Measurements from ENCODE around the gene TMEM207.
A peak's percentile ranks its signal among the peaks of the same experiment; 100 is the strongest.

TMEM207 gene

GRCh38 chr3:190449801-190450200, at the start of gene TMEM207:
TMEM207 (minus strand) TSS chr3:190449901; CDS start chr3:190449809, 92 bp downstream.
- no peak for TF ChIP-seq CTCF (conservative IDR thresholded peaks at IDR 0.05; ENCODE audit: low read depth, low read length)
- DNase-seq (ENCODE audit: low read depth), result no peak
- H3K4me3 ChIP-seq (ENCODE audit: low read depth, low read length), result no peak within 1 kb of the TSS

- DNase-seq (ENCODE audit: low read depth), result no peak
- H3K4me3 ChIP-seq (ENCODE audit: low read depth, low read length), result no peak overlapping the region
- TF ChIP-seq CTCF (conservative IDR thresholded peaks at IDR 0.05; ENCODE audit: low read depth, low read length), result no peak
Measured at GRCh38 chr3:190499122-190499521, 49.4 kb upstream of the TMEM207 start.

GRCh38 chr3:190498293-190498692, 48.6 kb upstream of the TMEM207 start:
- no peak overlapping the region for H3K4me3 ChIP-seq (ENCODE audit: low read depth, low read length)
- TF ChIP-seq CTCF (conservative IDR thresholded peaks at IDR 0.05; ENCODE audit: low read depth, low read length), result no peak
- DNase-seq (ENCODE audit: low read depth), result no peak

GRCh38 chr3:190497811-190498210, 48.1 kb upstream of the TMEM207 start:
- peak; percentile 15 for DNase-seq (ENCODE audit: low read depth)
- no peak for TF ChIP-seq CTCF (conservative IDR thresholded peaks at IDR 0.05; ENCODE audit: low read depth, low read length)
- H3K4me3 ChIP-seq (ENCODE audit: low read depth, low read length), result no peak overlapping the region

- no peak for DNase-seq (ENCODE audit: low read depth)
- TF ChIP-seq CTCF (conservative IDR thresholded peaks at IDR 0.05; ENCODE audit: low read depth, low read length), result no peak
- H3K4me3 ChIP-seq (ENCODE audit: low read depth, low read length), result no peak overlapping the region
Measured at GRCh38 chr3:190496859-190497258, 47.2 kb upstream of the TMEM207 start.

GRCh38 chr3:190495796-190496195, 46.1 kb upstream of the TMEM207 start:
- no peak for TF ChIP-seq CTCF (conservative IDR thresholded peaks at IDR 0.05; ENCODE audit: low read depth, low read length)
- H3K4me3 ChIP-seq (ENCODE audit: low read depth, low read length), result no peak overlapping the region
- DNase-seq (ENCODE audit: low read depth), result no peak

GRCh38 chr3:190495354-190495753, 45.7 kb upstream of the TMEM207 start:
- DNase-seq (ENCODE audit: low read depth), result no peak
- TF ChIP-seq CTCF (conservative IDR thresholded peaks at IDR 0.05; ENCODE audit: low read depth, low read length), result no peak
- H3K4me3 ChIP-seq (ENCODE audit: low read depth, low read length), result no peak overlapping the region
